Activated naive CD8-positive, alpha-beta T cell (primary cell): ENCODE results near the gene CYP3A5.
A peak's percentile ranks its signal among the peaks of the same experiment; 100 is the strongest.
"Not testable (repeated sequence)": the region's sequence is repeated elsewhere in the genome, so short reads cannot be mapped to it uniquely, and the experiment has no call there.

ENCODE experiments used
- H3K27ac Mint-ChIP-seq: one replicate; pipeline ENCODE4 v1.8.0; 2021; ENCODE audit warnings: mixed read lengths
- H3K27me3 Mint-ChIP-seq: one replicate; pipeline ENCODE4 v1.8.0; 2021; ENCODE audit warnings: mixed read lengths
- H3K36me3 Mint-ChIP-seq: one replicate; pipeline ENCODE4 v1.8.0; 2021; ENCODE audit warnings: mixed read lengths
- H3K4me1 Mint-ChIP-seq: one replicate; pipeline ENCODE4 v1.8.0; 2021; ENCODE audit warnings: low read depth, mixed read lengths
- H3K4me3 Mint-ChIP-seq: one replicate; pipeline ENCODE4 v1.8.0; 2021; ENCODE audit warnings: mild to moderate bottlenecking, mixed read lengths
- H3K9me3 Mint-ChIP-seq: one replicate; pipeline ENCODE4 v1.8.0; 2021; ENCODE audit warnings: low read depth, mixed read lengths

The CYP3A5 gene

DNA sequence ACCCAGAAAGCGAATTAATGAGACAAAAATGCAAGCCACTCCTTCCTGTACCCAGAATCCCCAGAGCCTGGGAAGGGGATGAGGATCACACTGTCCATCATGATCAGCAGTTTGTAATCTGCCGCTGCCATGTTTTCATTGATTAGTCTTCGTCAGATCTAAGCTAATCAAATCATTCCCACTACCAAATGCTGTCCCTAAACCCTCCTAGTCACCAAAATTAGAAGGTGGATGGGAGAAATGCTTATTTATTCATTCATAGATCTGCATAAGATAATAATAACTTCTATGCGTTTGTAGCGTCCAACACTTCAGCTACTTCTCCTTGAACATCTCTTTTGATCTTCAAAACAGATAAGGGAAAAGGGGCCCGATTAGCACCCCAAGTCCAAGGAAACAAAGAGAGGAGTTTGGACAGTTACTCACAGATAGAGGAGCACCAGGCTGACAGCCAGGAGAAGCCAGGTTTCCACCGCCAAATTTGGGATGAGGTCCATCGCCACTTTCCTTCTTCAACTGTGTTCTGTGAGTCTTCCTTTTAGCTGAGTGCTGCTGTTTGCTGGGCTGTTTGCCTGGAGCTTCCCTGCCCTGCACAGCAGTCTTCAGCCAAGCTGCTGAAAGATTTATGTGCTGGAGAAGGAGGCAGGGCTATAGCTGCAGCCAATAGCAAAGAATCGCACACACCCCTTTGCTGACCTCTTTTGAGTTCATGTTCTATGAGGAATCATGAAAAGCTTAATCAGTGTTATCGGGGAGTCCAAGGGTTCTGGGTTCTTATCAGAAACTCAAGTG is at the start of gene CYP3A5:
Gene CYP3A5, minus strand, starts transcription at position 597 of the 792 bp plus-strand sequence. Its CDS starts 100 bp downstream, at position 497.
- peaks cover 18% of the 10 kb centered on the region for H3K4me1 Mint-ChIP-seq
- no peaks in the 10 kb centered on the region for H3K27me3 Mint-ChIP-seq
- no peak within 1 kb of the TSS for H3K4me3 Mint-ChIP-seq
- no peaks in the 10 kb centered on the region for H3K9me3 Mint-ChIP-seq
- no peak within 1 kb of the TSS for H3K27ac Mint-ChIP-seq
- peaks cover 19% of the 10 kb centered on the region for H3K36me3 Mint-ChIP-seq

GRCh38 chr7:99728615-99729014 is 48.8 kb upstream of the CYP3A5 start:
- Mint-ChIP-seq H3K27me3 (no peaks in the 10 kb centered on the region), H3K4me3 (no peak overlapping the region), H3K27ac (no peak overlapping the region), H3K36me3 (peaks cover 3% of the 10 kb centered on the region), H3K9me3 (no peaks in the 10 kb centered on the region), H3K4me1 (peaks cover 3% of the 10 kb centered on the region)

GRCh38 chr7:99723201-99723600 is 43.4 kb upstream of the CYP3A5 start:
- H3K27me3 Mint-ChIP-seq, H3K27ac Mint-ChIP-seq, H3K36me3 Mint-ChIP-seq, H3K4me3 Mint-ChIP-seq, H3K9me3 Mint-ChIP-seq: not testable (repeated sequence)
- H3K4me1 Mint-ChIP-seq = peaks cover 22% of the 10 kb centered on the region

GRCh38 chr7:99720800-99721595 is 41.2 kb upstream of the CYP3A5 start:
- Mint-ChIP-seq H3K4me1 (peaks cover 22% of the 10 kb centered on the region), H3K36me3 (peaks cover 8% of the 10 kb centered on the region), H3K27me3 (no peaks in the 10 kb centered on the region), H3K4me3 (no peak overlapping the region), H3K27ac (no peak overlapping the region), H3K9me3 (no peaks in the 10 kb centered on the region)

DNA sequence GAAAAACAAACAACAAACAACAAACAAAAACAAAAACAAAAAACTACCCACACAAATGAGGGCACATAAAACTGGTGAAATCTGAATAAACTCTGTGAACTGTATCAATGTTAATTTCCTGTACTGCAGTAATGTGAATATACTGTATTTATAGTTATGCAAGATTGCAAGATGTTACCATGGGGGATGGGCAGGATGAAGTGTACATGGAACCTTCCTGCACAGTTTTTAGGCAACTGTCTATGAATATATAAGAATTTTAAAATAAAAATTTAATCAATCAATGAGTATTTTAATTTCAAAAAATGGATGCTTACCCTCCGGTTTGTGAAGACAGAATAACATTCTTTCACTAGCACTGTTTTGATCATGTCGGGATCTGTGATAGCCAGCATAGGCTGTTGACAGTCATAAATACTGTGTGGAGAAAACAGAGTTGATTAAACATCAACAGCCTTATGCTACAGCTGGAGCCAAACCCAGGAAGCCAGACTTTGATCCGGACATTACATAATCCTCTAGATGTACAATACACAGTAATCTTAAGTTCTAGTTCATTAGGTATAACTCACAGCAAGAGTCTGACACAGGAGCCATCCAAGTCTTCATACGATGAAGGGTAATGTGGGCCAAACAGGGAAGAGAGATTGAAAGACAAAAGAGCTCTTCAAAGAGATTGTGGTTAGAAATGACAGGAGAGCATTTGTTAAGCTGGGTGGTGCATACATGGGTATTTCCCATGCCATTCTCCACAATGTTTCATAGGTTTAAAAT is 40.4 kb upstream of the CYP3A5 start:
- peak overlapping the region; percentile 3 for H3K27ac Mint-ChIP-seq
- peaks cover 22% of the 10 kb centered on the region for H3K4me1 Mint-ChIP-seq
- no peak overlapping the region for H3K4me3 Mint-ChIP-seq

GRCh38 chr7:99713995-99714570 is 34.3 kb upstream of the CYP3A5 start:
- Mint-ChIP-seq H3K9me3 (peaks cover 5% of the 10 kb centered on the region), H3K4me3 (no peak overlapping the region), H3K27ac (no peak overlapping the region), H3K36me3 (peaks cover 37% of the 10 kb centered on the region), H3K27me3 (no peaks in the 10 kb centered on the region), H3K4me1 (no peaks in the 10 kb centered on the region)

More for the DNA sequence above, 40.4 kb upstream of the CYP3A5 start:
- H3K9me3 Mint-ChIP-seq = no peaks in the 10 kb centered on the region
- peaks cover 12% of the 10 kb centered on the region for H3K36me3 Mint-ChIP-seq
- no peaks in the 10 kb centered on the region for H3K27me3 Mint-ChIP-seq

- no peak overlapping the region for H3K4me3 Mint-ChIP-seq
- no peaks in the 10 kb centered on the region for H3K27me3 Mint-ChIP-seq
- H3K27ac Mint-ChIP-seq = no peak overlapping the region
- H3K36me3 Mint-ChIP-seq = peaks cover 48% of the 10 kb centered on the region
- H3K9me3 Mint-ChIP-seq = peaks cover 14% of the 10 kb centered on the region
- no peaks in the 10 kb centered on the region for H3K4me1 Mint-ChIP-seq
These were observed 30.2 kb upstream of the CYP3A5 start for GRCh38 chr7:99709838-99710578.

DNA sequence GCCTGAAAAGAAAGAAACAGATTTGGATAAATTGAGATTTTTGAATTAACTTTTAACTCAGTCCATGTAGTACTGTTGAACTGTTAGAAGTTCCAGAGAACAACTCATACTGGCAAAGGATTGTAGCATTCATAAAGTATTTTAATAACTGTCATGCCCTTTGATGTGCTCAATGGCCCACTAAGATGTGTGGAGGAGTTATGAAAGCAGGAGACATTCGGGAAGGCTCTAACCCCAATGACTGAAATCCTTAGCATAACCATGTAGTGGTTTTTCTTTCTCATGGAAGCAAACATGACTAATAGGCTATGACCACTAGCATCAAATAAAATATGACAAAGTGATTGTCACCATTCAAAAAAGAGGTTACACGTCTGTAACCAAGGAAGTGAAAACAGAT is 29.5 kb upstream of the CYP3A5 start:
- Mint-ChIP-seq H3K9me3 (peaks cover 11% of the 10 kb centered on the region), H3K27me3 (no peaks in the 10 kb centered on the region), H3K4me1 (no peaks in the 10 kb centered on the region), H3K4me3 (no peak overlapping the region), H3K27ac (no peak overlapping the region), H3K36me3 (peaks cover 40% of the 10 kb centered on the region)

DNA sequence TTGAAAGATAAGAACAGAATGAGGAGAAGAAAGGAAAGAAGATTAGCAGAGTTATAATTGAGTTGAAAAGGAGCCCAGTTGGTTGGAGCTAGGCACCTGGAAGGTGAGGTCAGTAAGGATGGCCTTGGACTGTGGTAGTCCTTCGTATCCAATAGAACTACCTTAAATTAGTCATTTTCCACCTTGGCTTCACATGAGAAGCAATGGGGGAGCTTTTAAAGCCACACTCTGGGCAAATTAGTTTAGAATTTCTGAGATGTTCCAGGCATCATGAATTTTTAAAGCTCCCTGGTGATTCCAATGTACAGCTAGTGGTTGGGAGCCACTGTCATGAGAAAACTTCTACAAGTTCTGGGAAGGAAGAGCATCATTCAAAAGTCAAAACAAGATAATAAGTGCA is 27.3 kb upstream of the CYP3A5 start:
- Mint-ChIP-seq H3K9me3 (peaks cover 9% of the 10 kb centered on the region), H3K36me3 (peaks cover 40% of the 10 kb centered on the region), H3K4me1 (no peaks in the 10 kb centered on the region), H3K27ac (no peak overlapping the region), H3K4me3 (no peak overlapping the region), H3K27me3 (no peaks in the 10 kb centered on the region)

DNA sequence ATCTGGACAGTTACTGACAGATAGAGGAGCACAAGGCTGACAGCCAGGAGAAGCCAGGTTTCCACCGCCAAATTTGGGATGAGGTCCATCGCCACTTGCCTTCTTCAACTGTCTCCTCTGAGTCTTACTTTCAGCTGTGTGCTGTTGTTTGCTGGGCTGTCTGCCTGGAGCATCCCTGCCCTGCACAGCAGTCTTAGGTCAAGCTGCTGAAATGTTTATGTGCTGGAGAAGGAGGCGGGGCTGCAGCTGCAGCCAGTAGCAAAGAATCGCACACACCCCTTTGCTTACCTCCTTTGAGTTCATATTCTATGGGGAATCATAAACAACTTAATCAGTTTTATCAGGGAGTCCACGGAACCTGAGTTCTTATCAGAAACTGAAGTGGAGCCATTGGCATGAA is 20.1 kb upstream of the CYP3A5 start:
- no peaks in the 10 kb centered on the region for H3K9me3 Mint-ChIP-seq
- H3K4me3 Mint-ChIP-seq = no peak overlapping the region
- no peak overlapping the region for H3K27ac Mint-ChIP-seq
- H3K36me3 Mint-ChIP-seq = peaks cover 5% of the 10 kb centered on the region
- no peaks in the 10 kb centered on the region for H3K27me3 Mint-ChIP-seq
- peaks cover 2% of the 10 kb centered on the region for H3K4me1 Mint-ChIP-seq

GRCh38 chr7:99698867-99699730 is 19.3 kb upstream of the CYP3A5 start:
- not testable (repeated sequence) for H3K36me3 Mint-ChIP-seq, H3K9me3 Mint-ChIP-seq, H3K4me3 Mint-ChIP-seq, H3K27ac Mint-ChIP-seq, H3K4me1 Mint-ChIP-seq, H3K27me3 Mint-ChIP-seq

- no peaks in the 10 kb centered on the region for H3K36me3 Mint-ChIP-seq
These were observed 15.1 kb upstream of the CYP3A5 start for GRCh38 chr7:99694912-99695304.

DNA sequence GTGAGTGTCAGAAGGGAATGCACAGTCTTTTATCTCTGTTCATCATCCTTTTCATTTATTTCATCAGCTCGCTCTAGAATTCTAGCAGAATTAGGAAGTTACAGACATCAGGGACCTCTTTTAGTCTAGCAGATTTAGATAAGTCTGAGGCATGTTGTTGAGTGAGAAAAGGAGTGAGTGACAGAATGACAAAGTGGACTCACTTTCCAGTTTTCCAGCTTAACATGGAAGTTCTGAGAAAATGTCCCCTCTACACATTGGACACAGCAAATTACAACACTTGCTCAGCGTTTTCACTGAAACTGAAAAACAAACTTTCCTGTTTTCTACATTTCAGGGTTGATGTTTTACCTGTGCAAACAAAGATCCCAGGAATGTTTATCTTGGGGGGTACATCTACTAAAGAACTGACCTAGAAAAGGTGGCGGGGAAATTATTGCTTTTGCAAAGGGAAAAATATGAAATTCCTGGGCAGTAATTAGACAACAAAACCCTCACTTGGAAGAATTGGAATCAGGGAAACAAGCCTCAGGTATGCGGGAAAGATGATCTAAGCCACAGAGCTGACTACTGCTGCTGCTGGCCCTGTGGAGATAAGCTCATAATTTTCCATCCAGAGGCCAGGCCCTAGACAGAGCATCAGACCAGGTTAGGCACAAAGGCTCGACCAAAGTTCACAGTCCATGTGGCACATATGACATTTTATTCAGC is 14.6 kb upstream of the CYP3A5 start:
- Mint-ChIP-seq H3K4me3 (no peak overlapping the region), H3K27ac (peak overlapping the region; percentile 16), H3K4me1 (peaks cover 26% of the 10 kb centered on the region), H3K27me3 (no peaks in the 10 kb centered on the region), H3K9me3 (no peaks in the 10 kb centered on the region), H3K36me3 (no peaks in the 10 kb centered on the region)

More at GRCh38 chr7:99694912-99695304, 15.1 kb upstream of the CYP3A5 start:
- Mint-ChIP-seq H3K9me3 (no peaks in the 10 kb centered on the region), H3K4me1 (peaks cover 26% of the 10 kb centered on the region), H3K27me3 (no peaks in the 10 kb centered on the region), H3K27ac (no peak overlapping the region), H3K4me3 (no peak overlapping the region)
